ENCODE results near the gene POU2AF1.

- TF ChIP-seq CTCF (IDR thresholded peaks at IDR 0.05) (no peak), POLR2A (IDR thresholded peaks at IDR 0.05) (no peak), POLR2AphosphoS5 (IDR thresholded peaks at IDR 0.05) (no peak), EP300 (IDR thresholded peaks at IDR 0.05) (no peak)
Measured at GRCh38 chr11:111384494-111384893, 5.4 kb upstream of the POU2AF1 start.
